BE2C (cell line): Measurements from ENCODE around the gene USP20.

ENCODE experiments used
- DNase-seq: peaks from one replicate; pipeline ENCODE4 v3.0.0-alpha.2; 2020
- H3K27me3 ChIP-seq: fragments of 250-450 bp; sonication (Bioruptor Pico); 2 replicates; pipeline ENCODE4 v1.5.1; 2020; ENCODE audit warnings: mild to moderate bottlenecking
- H3K36me3 ChIP-seq: fragments of 250-450 bp; sonication (Bioruptor Pico); 2 replicates; pipeline ENCODE4 v1.5.1; 2020; ENCODE audit warnings: mild to moderate bottlenecking
- H3K4me1 ChIP-seq: fragments of 250-450 bp; sonication (Bioruptor Pico); 2 replicates; pipeline ENCODE4 v1.5.1; 2020
- H3K4me3 ChIP-seq: 2 replicates; pipeline ENCODE4 v1.5.1; 2011; ENCODE audit warnings: low read depth, low read length
- H3K9me3 ChIP-seq: fragments of 250-450 bp; sonication (Bioruptor Pico); 2 replicates; pipeline ENCODE4 v1.5.1; 2020
- CTCF ChIP-seq: IDR thresholded peaks from 2 replicates; pipeline ENCODE4 v1.5.1; 2012; ENCODE audit warnings: mild to moderate bottlenecking, low read depth, low read length

USP20 gene

GRCh38 chr9:129919277-129919676 lies 84.0 kb downstream of the USP20 start:
- no peaks in the 10 kb centered on the region for H3K4me1 ChIP-seq
- H3K36me3 ChIP-seq = peaks cover 20% of the 10 kb centered on the region
- H3K9me3 ChIP-seq = no peaks in the 10 kb centered on the region
- DNase-seq = no peak
- H3K27me3 ChIP-seq = no peaks in the 10 kb centered on the region
- TF ChIP-seq CTCF = no peak
- no peak overlapping the region for H3K4me3 ChIP-seq

GRCh38 chr9:129919841-129920240 lies 84.6 kb downstream of the USP20 start:
- DNase-seq = no peak
- H3K36me3 ChIP-seq = peaks cover 25% of the 10 kb centered on the region
- no peak overlapping the region for H3K4me3 ChIP-seq
- H3K9me3 ChIP-seq = no peaks in the 10 kb centered on the region
- no peak for TF ChIP-seq CTCF
- no peaks in the 10 kb centered on the region for H3K27me3 ChIP-seq
- H3K4me1 ChIP-seq = no peaks in the 10 kb centered on the region

- Histone ChIP-seq H3K9me3 (no peaks in the 10 kb centered on the region), H3K27me3 (no peaks in the 10 kb centered on the region), H3K36me3 (peaks cover 40% of the 10 kb centered on the region), H3K4me1 (no peaks in the 10 kb centered on the region), H3K4me3 (no peak overlapping the region)
- TF ChIP-seq CTCF = no peak
- DNase-seq = no peak
These were observed 86.6 kb downstream of the USP20 start for GRCh38 chr9:129921905-129922304.

- H3K36me3 ChIP-seq = peaks cover 44% of the 10 kb centered on the region
- no peaks in the 10 kb centered on the region for H3K27me3 ChIP-seq
- H3K4me3 ChIP-seq = no peak overlapping the region
- H3K4me1 ChIP-seq = no peaks in the 10 kb centered on the region
- no peaks in the 10 kb centered on the region for H3K9me3 ChIP-seq
- TF ChIP-seq CTCF = no peak
- no peak for DNase-seq
These were observed 88.3 kb downstream of the USP20 start for GRCh38 chr9:129923589-129923988.

GRCh38 chr9:129929496-129930125 lies 94.4 kb downstream of the USP20 start:
- no peak overlapping the region for H3K4me3 ChIP-seq
- no peaks in the 10 kb centered on the region for H3K9me3 ChIP-seq
- DNase-seq = peak; percentile 19
- TF ChIP-seq CTCF = peak; percentile 29
- H3K4me1 ChIP-seq = peaks cover 20% of the 10 kb centered on the region
- no peaks in the 10 kb centered on the region for H3K27me3 ChIP-seq
- peaks cover 27% of the 10 kb centered on the region for H3K36me3 ChIP-seq

GRCh38 chr9:129930743-129931142 lies 95.5 kb downstream of the USP20 start:
- Histone ChIP-seq H3K4me1 (peaks cover 26% of the 10 kb centered on the region), H3K36me3 (peaks cover 20% of the 10 kb centered on the region), H3K27me3 (no peaks in the 10 kb centered on the region), H3K9me3 (no peaks in the 10 kb centered on the region), H3K4me3 (no peak overlapping the region)
- DNase-seq = no peak
- TF ChIP-seq CTCF = no peak
